Adrenal gland (tissue), 12 donors: ENCODE results near the gene STPG1. TPM values are rescaled to one million over a fixed set of nuclear protein-coding genes. Genes with fewer than 3 reads are reported as not detected.

Experiments
- DNase-seq, 7 donors: peaks; one replicate each; pipeline ENCODE4 v3.0.0-alpha.2; 2019 to 2020
- H3K27ac ChIP-seq, 5 donors: fragments of 200-600 bp; sonication (generic) in 4 of 5; 1 replicate in 3 of 5; 2 replicates in 2 of 5; pipeline versions ENCODE4 v1.5.1 to v1.8.0; 2016 to 2020; ENCODE audit warnings: mild to moderate bottlenecking in 1 of 5
- H3K27me3 ChIP-seq: fragments of 200-600 bp; 2 replicates; pipeline ENCODE4 v1.8.0; 2021
- H3K36me3 ChIP-seq, 2 donors: fragments of 200-600 bp; replicated peaks in 1 of 2; 1 replicate in 1 of 2; 2 replicates in 1 of 2; pipeline versions ENCODE4 v1.5.1 to v1.8.0; 2018 to 2022
- H3K4me1 ChIP-seq, 2 donors: fragments of 200-600 bp; replicated peaks in 1 of 2; 1 replicate in 1 of 2; 2 replicates in 1 of 2; pipeline versions ENCODE4 v1.5.1 to v1.8.0; 2018 to 2021
- H3K4me3 ChIP-seq, 4 donors: fragments of 200-600 bp; sonication (generic) in 3 of 4; one replicate each; pipeline ENCODE4 v1.5.1; 2016 to 2018
- H3K9me3 ChIP-seq, 3 donors: fragments of 200-600 bp; sonication (generic) in 1 of 3; replicated peaks in 1 of 3; 1 replicate in 2 of 3; 2 replicates in 1 of 3; pipeline versions ENCODE4 v1.5.1 to v1.8.0; 2016 to 2021
- CTCF ChIP-seq, 6 experiments: fragments of 450-650 bp in 4 of 6; fragments of 200-600 bp in 2 of 6; sonication (generic) in 1 of 6; IDR thresholded peaks; 1 replicate in 5 of 6; 2 replicates in 1 of 6; pipeline versions ENCODE4 v1.5.1 to v1.8.0; 2016 to 2021; ENCODE audit warnings: antibody characterized with exemption in 6 of 6, mild to moderate bottlenecking in 2 of 6, moderate library complexity in 1 of 6
- POLR2A ChIP-seq, 2 donors: fragments of 450-650 bp; IDR thresholded peaks; one replicate each; pipeline ENCODE4 v1.6.1; 2017; ENCODE audit warnings: antibody characterized with exemption in 2 of 2, mild to moderate bottlenecking in 2 of 2, moderate library complexity in 1 of 2
- WGBS, 4 donors: extraction: QIAGEN DNeasy Blood & Tissue Kit in 2 of 4; methylation state at CpG; one replicate each; pipeline versions ENCODE4 v1.1.5 to v1.1.7; 2013 to 2017; 5-methylcytosine and 5-hydroxymethylcytosine counted together
- intact Hi-C, 2 donors: fragments of 100-400 bp; cut with DNase I; formaldehyde crosslinking; loops; one replicate each; pipeline versions ENCODE4 v1.14.1 to v1.15.0; 2022 to 2023
- polyA plus RNA-seq, 3 donors: library from polyadenylated mRNA; stranded (reverse); fragments of 200-250 nt in 2 of 3; fragments of 350-450 nt in 1 of 3; fragmentation: Illumina TruSeq in 1 of 3; extraction: RNeasy Lipid Tissue Mini Kit (QIAGEN cat#74804) in 1 of 3; gene quantifications; one replicate each; pipeline ENCODE4 v1.2.3, GENCODE V29; 2013 to 2014
- total RNA-seq, 9 donors: library from RNA; depleted of rRNA in 4 of 9; stranded (reverse); fragments of >200 nt in 4 of 9; fragments of 120-200 nt in 1 of 9; fragmentation: NEBNext Ultra II Directional in 1 of 9; extraction: Animal tissue kit (Norgen Biotek cat#: 25700) in 1 of 9; gene quantifications; one replicate each; pipeline versions ENCODE4 v1.1.0 to v1.2.4, GENCODE V29; 2013 to 2023
- donor health status: healthy with polysubstance abuse.
- donor health status: Bipolar disorder and iron deficiency.
- donor health status: DM: yes; HTN: yes; CAD: no.
- donor health status: DM: no; HTN: no; CAD: no.
- donor health status: DM: no; HTN: no; CAD: no.
- donor health status: DM: yes; HTN: yes; CAD: no.

Gene STPG1
- total and polyA plus RNA-seq, 12 donors = 2.1 to 8.9 (median 5.7) TPM

- no peaks in the 10 kb centered on the region for H3K9me3 ChIP-seq
- no peaks in the 10 kb centered on the region for H3K27me3 ChIP-seq
- 88 to 96% (median 92%) methylated on average over 8 of the region's 8 CpGs for WGBS, 4 donors
- no peaks in the 10 kb centered on the region for H3K36me3 ChIP-seq
- H3K4me3 ChIP-seq = no peak overlapping the region
- TF ChIP-seq POLR2A (IDR thresholded peaks at IDR 0.05) (no peak), CTCF (IDR thresholded peaks at IDR 0.05) (no peak)
- no peaks in the 10 kb centered on the region for H3K4me1 ChIP-seq
- intact Hi-C loops = no loop called here
- no peak for DNase-seq
- H3K27ac ChIP-seq = no peak overlapping the region
Observed at GRCh38 chr1:24339996-24340395, 73.6 kb downstream of the STPG1 start.

GRCh38 chr1:24338447-24338846 lies 75.1 kb downstream of the STPG1 start:
- H3K27me3 ChIP-seq = no peaks in the 10 kb centered on the region
- H3K4me3 ChIP-seq = no peak overlapping the region
- 77 to 90% (median 83%) methylated on average over 5 of the region's 5 CpGs for WGBS, 4 donors
- H3K36me3 ChIP-seq = no peaks in the 10 kb centered on the region
- H3K27ac ChIP-seq = no peak overlapping the region
- TF ChIP-seq CTCF (IDR thresholded peaks at IDR 0.05) (no peak), POLR2A (IDR thresholded peaks at IDR 0.05) (no peak)
- no peaks in the 10 kb centered on the region for H3K9me3 ChIP-seq
- intact Hi-C loops = no loop called here
- H3K4me1 ChIP-seq = no peaks in the 10 kb centered on the region
- DNase-seq = no peak

- Histone ChIP-seq H3K9me3 (no peaks in the 10 kb centered on the region), H3K4me3 (no peak overlapping the region), H3K27ac (no peak overlapping the region), H3K27me3 (no peaks in the 10 kb centered on the region), H3K36me3 (no peaks in the 10 kb centered on the region), H3K4me1 (no peaks in the 10 kb centered on the region)
- intact Hi-C loops = no loop called here
- 85 to 100% (median 95%) methylated on average over 2 to 4 of the region's 4 CpGs for WGBS, 4 donors
- TF ChIP-seq CTCF (IDR thresholded peaks at IDR 0.05) (no peak), POLR2A (IDR thresholded peaks at IDR 0.05) (no peak)
- no peak for DNase-seq
Observed at GRCh38 chr1:24337455-24337854, 76.1 kb downstream of the STPG1 start.

GRCh38 chr1:24336075-24336474 lies 77.5 kb downstream of the STPG1 start:
- Histone ChIP-seq H3K4me3 (no peak overlapping the region), H3K36me3 (no peaks in the 10 kb centered on the region), H3K4me1 (no peaks in the 10 kb centered on the region), H3K27me3 (no peaks in the 10 kb centered on the region), H3K27ac (no peak overlapping the region), H3K9me3 (no peaks in the 10 kb centered on the region)
- intact Hi-C loops = no loop called here
- no peak for DNase-seq
- TF ChIP-seq POLR2A (IDR thresholded peaks at IDR 0.05) = no peak
- no peak for TF ChIP-seq CTCF (IDR thresholded peaks at IDR 0.05)
- WGBS, 4 donors = 62 to 68% (median 63%) methylated on average over 5 of the region's 5 CpGs
